Measurements from ENCODE around the gene PCDHB16. TPM values are rescaled to one million over a fixed set of nuclear protein-coding genes. Genes with fewer than 3 reads are reported as not detected.
A peak's percentile ranks its signal among the peaks of the same experiment; 100 is the strongest.
"Not testable (repeated sequence)": the region's sequence is repeated elsewhere in the genome, so short reads cannot be mapped to it uniquely, and the experiment has no call there.

PCDHB16 gene
- polyA plus RNA-seq, 4 donors, result 0.37 to 0.65 TPM; not detected in 2

GRCh38 chr5:141210849-141211248 is 28.7 kb downstream of the PCDHB16 start:
- H3K4me3 ChIP-seq (ENCODE audit: low read depth in 1 of 3, low read length in 3 of 3); H3K4me1 ChIP-seq (ENCODE audit: control insufficient read depth in 3 of 3, insufficient read depth in 2 of 3, low read depth in 1 of 3, low read length in 2 of 3); DNase-seq; FAIRE-seq; H3K36me3 ChIP-seq (ENCODE audit: control insufficient read depth in 3 of 3, insufficient read depth in 2 of 3, low read depth in 1 of 3, low read length in 3 of 3); H3K27me3 ChIP-seq (ENCODE audit: control insufficient read depth in 3 of 3, insufficient read depth in 3 of 3, low read length in 3 of 3); H3K27ac ChIP-seq (ENCODE audit: low read depth in 1 of 3, low read length in 2 of 3): not testable (repeated sequence)
- WGBS, 3 donors, result 29 to 56% (median 44%) methylated on average over 14 to 23 of the region's 27 CpGs
- H3K9me3 ChIP-seq (ENCODE audit: control insufficient read depth in 2 of 2, insufficient read depth in 1 of 2, low read depth in 1 of 2, low read length in 1 of 2), result peaks cover 1 to 20% of the 10 kb centered on the region in 2 donors

- peaks cover 1 to 30% of the 10 kb centered on the region in 2 donors for H3K9me3 ChIP-seq (ENCODE audit: control insufficient read depth in 2 of 2, insufficient read depth in 1 of 2, low read depth in 1 of 2, low read length in 1 of 2)
- H3K27me3 ChIP-seq (ENCODE audit: control insufficient read depth in 3 of 3, insufficient read depth in 3 of 3, low read length in 3 of 3); H3K4me3 ChIP-seq (ENCODE audit: low read depth in 1 of 3, low read length in 3 of 3); H3K27ac ChIP-seq (ENCODE audit: low read depth in 1 of 3, low read length in 2 of 3); FAIRE-seq; H3K36me3 ChIP-seq (ENCODE audit: control insufficient read depth in 3 of 3, insufficient read depth in 2 of 3, low read depth in 1 of 3, low read length in 3 of 3); H3K4me1 ChIP-seq (ENCODE audit: control insufficient read depth in 3 of 3, insufficient read depth in 2 of 3, low read depth in 1 of 3, low read length in 2 of 3): not testable (repeated sequence)
- 15 to 22% (median 17%) methylated on average over 11 to 14 of the region's 18 CpGs for WGBS, 3 donors
- DNase-seq, result peak in 1 of 2 donors; percentile 11
These were observed 31.6 kb downstream of the PCDHB16 start, which contains the start of gene PCDHB13 for GRCh38 chr5:141213656-141214339. Gene PCDHB13, plus strand, starts transcription at chr5:141213919. Its CDS starts 205 bp downstream, at chr5:141214124.

- peaks cover 1 to 27% of the 10 kb centered on the region in 2 donors for H3K9me3 ChIP-seq (ENCODE audit: control insufficient read depth in 2 of 2, insufficient read depth in 1 of 2, low read depth in 1 of 2, low read length in 1 of 2)
- H3K4me3 ChIP-seq (ENCODE audit: low read depth in 1 of 3, low read length in 3 of 3); DNase-seq; H3K27ac ChIP-seq (ENCODE audit: low read depth in 1 of 3, low read length in 2 of 3); H3K4me1 ChIP-seq (ENCODE audit: control insufficient read depth in 3 of 3, insufficient read depth in 2 of 3, low read depth in 1 of 3, low read length in 2 of 3); H3K27me3 ChIP-seq (ENCODE audit: control insufficient read depth in 3 of 3, insufficient read depth in 3 of 3, low read length in 3 of 3); FAIRE-seq; H3K36me3 ChIP-seq (ENCODE audit: control insufficient read depth in 3 of 3, insufficient read depth in 2 of 3, low read depth in 1 of 3, low read length in 3 of 3): not testable (repeated sequence)
- 57 to 71% (median 68%) methylated on average over 7 to 11 of the region's 12 CpGs for WGBS, 3 donors
These were observed 32.4 kb downstream of the PCDHB16 start for GRCh38 chr5:141214583-141214982.

- H3K9me3 ChIP-seq (ENCODE audit: control insufficient read depth in 2 of 2, insufficient read depth in 1 of 2, low read depth in 1 of 2, low read length in 1 of 2), result peaks cover 1 to 22% of the 10 kb centered on the region in 2 donors
- not testable (repeated sequence) for H3K27me3 ChIP-seq (ENCODE audit: control insufficient read depth in 3 of 3, insufficient read depth in 3 of 3, low read length in 3 of 3); H3K27ac ChIP-seq (ENCODE audit: low read depth in 1 of 3, low read length in 2 of 3); FAIRE-seq; H3K4me3 ChIP-seq (ENCODE audit: low read depth in 1 of 3, low read length in 3 of 3); DNase-seq; H3K4me1 ChIP-seq (ENCODE audit: control insufficient read depth in 3 of 3, insufficient read depth in 2 of 3, low read depth in 1 of 3, low read length in 2 of 3); H3K36me3 ChIP-seq (ENCODE audit: control insufficient read depth in 3 of 3, insufficient read depth in 2 of 3, low read depth in 1 of 3, low read length in 3 of 3)
- 43 to 60% (median 59%) methylated on average over 25 to 37 of the region's 40 CpGs for WGBS, 3 donors
These were observed 33.3 kb downstream of the PCDHB16 start for GRCh38 chr5:141215504-141215903.

- FAIRE-seq; H3K27ac ChIP-seq (ENCODE audit: low read depth in 1 of 3, low read length in 2 of 3); DNase-seq; H3K27me3 ChIP-seq (ENCODE audit: control insufficient read depth in 3 of 3, insufficient read depth in 3 of 3, low read length in 3 of 3); H3K4me1 ChIP-seq (ENCODE audit: control insufficient read depth in 3 of 3, insufficient read depth in 2 of 3, low read depth in 1 of 3, low read length in 2 of 3); H3K4me3 ChIP-seq (ENCODE audit: low read depth in 1 of 3, low read length in 3 of 3); H3K36me3 ChIP-seq (ENCODE audit: control insufficient read depth in 3 of 3, insufficient read depth in 2 of 3, low read depth in 1 of 3, low read length in 3 of 3): not testable (repeated sequence)
- 41 to 65% (median 48%) methylated on average over 5 to 20 of the region's 26 CpGs for WGBS, 3 donors
- H3K9me3 ChIP-seq (ENCODE audit: control insufficient read depth in 2 of 2, insufficient read depth in 1 of 2, low read depth in 1 of 2, low read length in 1 of 2), result peaks cover 1 to 20% of the 10 kb centered on the region in 2 donors
These were observed 33.8 kb downstream of the PCDHB16 start for GRCh38 chr5:141216035-141216434.

GRCh38 chr5:141223112-141223783 is 41.1 kb downstream of the PCDHB16 start, which contains the start of gene PCDHB14:
Gene PCDHB14, plus strand, starts transcription at chr5:141223343. Its CDS starts 163 bp downstream, at chr5:141223506.
- Histone ChIP-seq H3K27ac (ENCODE audit: low read depth in 1 of 3, low read length in 2 of 3) (no peak within 1 kb of the TSS), H3K4me1 (ENCODE audit: control insufficient read depth in 3 of 3, insufficient read depth in 2 of 3, low read depth in 1 of 3, low read length in 2 of 3) (no peaks in the 10 kb centered on the region), H3K9me3 (ENCODE audit: control insufficient read depth in 2 of 2, insufficient read depth in 1 of 2, low read depth in 1 of 2, low read length in 1 of 2) (peaks cover 0 to 30% of the 10 kb centered on the region in 2 donors), H3K36me3 (ENCODE audit: control insufficient read depth in 3 of 3, insufficient read depth in 2 of 3, low read depth in 1 of 3, low read length in 3 of 3) (no peaks in the 10 kb centered on the region), H3K27me3 (ENCODE audit: control insufficient read depth in 3 of 3, insufficient read depth in 3 of 3, low read length in 3 of 3) (no peaks in the 10 kb centered on the region), H3K4me3 (ENCODE audit: low read depth in 1 of 3, low read length in 3 of 3) (peak within 1 kb of the TSS in 1 of 3 donors; percentile 15)
- FAIRE-seq (no peak), DNase-seq (peak in 1 of 2 donors; percentile 4)
- WGBS, 3 donors, result 25 to 34% (median 28%) methylated on average over 15 of the region's 15 CpGs

- not testable (repeated sequence) for H3K36me3 ChIP-seq (ENCODE audit: control insufficient read depth in 3 of 3, insufficient read depth in 2 of 3, low read depth in 1 of 3, low read length in 3 of 3); H3K27ac ChIP-seq (ENCODE audit: low read depth in 1 of 3, low read length in 2 of 3); H3K27me3 ChIP-seq (ENCODE audit: control insufficient read depth in 3 of 3, insufficient read depth in 3 of 3, low read length in 3 of 3); H3K4me1 ChIP-seq (ENCODE audit: control insufficient read depth in 3 of 3, insufficient read depth in 2 of 3, low read depth in 1 of 3, low read length in 2 of 3); DNase-seq; FAIRE-seq; H3K4me3 ChIP-seq (ENCODE audit: low read depth in 1 of 3, low read length in 3 of 3)
- 31 to 56% (median 45%) methylated on average over 26 to 35 of the region's 40 CpGs for WGBS, 3 donors
- peaks cover 0 to 23% of the 10 kb centered on the region in 2 donors for H3K9me3 ChIP-seq (ENCODE audit: control insufficient read depth in 2 of 2, insufficient read depth in 1 of 2, low read depth in 1 of 2, low read length in 1 of 2)
These were observed 42.7 kb downstream of the PCDHB16 start for GRCh38 chr5:141224844-141225243.

GRCh38 chr5:141225421-141225820 is 43.2 kb downstream of the PCDHB16 start:
- WGBS, 3 donors, result 36 to 43% (median 40%) methylated on average over 12 to 27 of the region's 30 CpGs
- H3K27me3 ChIP-seq (ENCODE audit: control insufficient read depth in 3 of 3, insufficient read depth in 3 of 3, low read length in 3 of 3); H3K4me3 ChIP-seq (ENCODE audit: low read depth in 1 of 3, low read length in 3 of 3); H3K36me3 ChIP-seq (ENCODE audit: control insufficient read depth in 3 of 3, insufficient read depth in 2 of 3, low read depth in 1 of 3, low read length in 3 of 3); H3K27ac ChIP-seq (ENCODE audit: low read depth in 1 of 3, low read length in 2 of 3); H3K4me1 ChIP-seq (ENCODE audit: control insufficient read depth in 3 of 3, insufficient read depth in 2 of 3, low read depth in 1 of 3, low read length in 2 of 3); DNase-seq; FAIRE-seq: not testable (repeated sequence)
- H3K9me3 ChIP-seq (ENCODE audit: control insufficient read depth in 2 of 2, insufficient read depth in 1 of 2, low read depth in 1 of 2, low read length in 1 of 2), result peaks cover 0 to 23% of the 10 kb centered on the region in 2 donors

Measured in small intestine (tissue), 7 donors.